ENCODE data around the gene ZNF618. TPM values are rescaled to one million over a fixed set of nuclear protein-coding genes. Genes with fewer than 3 reads are reported as not detected.

ZNF618 gene
- total RNA-seq, 1 experiment from 2014 or later = 22.0 TPM

DNA sequence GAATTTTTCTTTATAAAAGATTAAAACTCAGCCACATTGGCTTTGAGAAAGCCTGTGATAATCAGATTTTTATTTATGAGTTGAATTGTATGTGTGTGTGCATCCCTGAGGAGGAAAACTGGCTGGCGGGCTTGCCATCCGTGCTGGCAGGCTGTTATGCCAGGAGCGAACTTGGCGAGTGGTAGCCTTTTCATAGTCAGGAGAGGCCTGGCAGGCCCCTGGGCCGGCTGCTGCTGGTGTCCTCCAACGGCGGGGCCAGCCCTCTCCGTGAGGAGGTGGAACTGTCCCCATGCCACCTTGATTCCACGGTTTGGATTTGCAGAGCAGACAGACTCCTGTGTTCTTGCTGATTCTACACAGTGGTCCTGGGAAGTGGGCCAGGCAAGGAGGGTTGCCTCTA is 43.3 kb downstream of the ZNF618 start:
- ChIA-PET POLR2A (no interaction called here), CTCF (no interaction called here)
- Mint-ChIP-seq H3K27me3 (ENCODE audit: low read depth) (no peaks in the 10 kb centered on the region; the same call in 1 of the 2 replicates), H3K4me1 (no peaks in the 10 kb centered on the region), H3K27ac (no peak overlapping the region), H3K9me3 (peaks cover 20% of the 10 kb centered on the region), H3K4me3 (no peak overlapping the region), H3K36me3 (peaks cover 17% of the 10 kb centered on the region)
- DNase-seq (ENCODE audit: low spot score) (no peak), ATAC-seq (no peak)
- TF ChIP-seq JUN (CRISPR knock-in tag; IDR thresholded peaks at IDR 0.05) (no peak), ZNF416 (CRISPR knock-in tag; IDR thresholded peaks at IDR 0.05) (no peak), NFATC4 (CRISPR knock-in tag; IDR thresholded peaks at IDR 0.05) (no peak), ZNF396 (CRISPR knock-in tag; IDR thresholded peaks at IDR 0.05; ENCODE audit: borderline replicate concordance) (no peak), RELA (CRISPR knock-in tag; IDR thresholded peaks at IDR 0.05; ENCODE audit: borderline replicate concordance) (no peak)
- TF ChIP-seq, protein P1, sequence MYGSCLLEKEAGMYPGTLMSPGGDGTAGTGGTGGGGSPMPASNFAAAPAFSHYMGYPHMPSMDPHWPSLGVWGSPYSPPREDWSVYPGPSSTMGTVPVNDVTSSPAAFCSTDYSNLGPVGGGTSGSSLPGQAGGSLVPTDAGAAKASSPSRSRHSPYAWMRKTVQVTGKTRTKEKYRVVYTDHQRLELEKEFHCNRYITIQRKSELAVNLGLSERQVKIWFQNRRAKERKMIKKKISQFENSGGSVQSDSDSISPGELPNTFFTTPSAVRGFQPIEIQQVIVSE (CRISPR knock-in tag; IDR thresholded peaks at IDR 0.05; ENCODE audit: borderline replicate concordance) = no peak
- TF ChIP-seq, protein P2, sequence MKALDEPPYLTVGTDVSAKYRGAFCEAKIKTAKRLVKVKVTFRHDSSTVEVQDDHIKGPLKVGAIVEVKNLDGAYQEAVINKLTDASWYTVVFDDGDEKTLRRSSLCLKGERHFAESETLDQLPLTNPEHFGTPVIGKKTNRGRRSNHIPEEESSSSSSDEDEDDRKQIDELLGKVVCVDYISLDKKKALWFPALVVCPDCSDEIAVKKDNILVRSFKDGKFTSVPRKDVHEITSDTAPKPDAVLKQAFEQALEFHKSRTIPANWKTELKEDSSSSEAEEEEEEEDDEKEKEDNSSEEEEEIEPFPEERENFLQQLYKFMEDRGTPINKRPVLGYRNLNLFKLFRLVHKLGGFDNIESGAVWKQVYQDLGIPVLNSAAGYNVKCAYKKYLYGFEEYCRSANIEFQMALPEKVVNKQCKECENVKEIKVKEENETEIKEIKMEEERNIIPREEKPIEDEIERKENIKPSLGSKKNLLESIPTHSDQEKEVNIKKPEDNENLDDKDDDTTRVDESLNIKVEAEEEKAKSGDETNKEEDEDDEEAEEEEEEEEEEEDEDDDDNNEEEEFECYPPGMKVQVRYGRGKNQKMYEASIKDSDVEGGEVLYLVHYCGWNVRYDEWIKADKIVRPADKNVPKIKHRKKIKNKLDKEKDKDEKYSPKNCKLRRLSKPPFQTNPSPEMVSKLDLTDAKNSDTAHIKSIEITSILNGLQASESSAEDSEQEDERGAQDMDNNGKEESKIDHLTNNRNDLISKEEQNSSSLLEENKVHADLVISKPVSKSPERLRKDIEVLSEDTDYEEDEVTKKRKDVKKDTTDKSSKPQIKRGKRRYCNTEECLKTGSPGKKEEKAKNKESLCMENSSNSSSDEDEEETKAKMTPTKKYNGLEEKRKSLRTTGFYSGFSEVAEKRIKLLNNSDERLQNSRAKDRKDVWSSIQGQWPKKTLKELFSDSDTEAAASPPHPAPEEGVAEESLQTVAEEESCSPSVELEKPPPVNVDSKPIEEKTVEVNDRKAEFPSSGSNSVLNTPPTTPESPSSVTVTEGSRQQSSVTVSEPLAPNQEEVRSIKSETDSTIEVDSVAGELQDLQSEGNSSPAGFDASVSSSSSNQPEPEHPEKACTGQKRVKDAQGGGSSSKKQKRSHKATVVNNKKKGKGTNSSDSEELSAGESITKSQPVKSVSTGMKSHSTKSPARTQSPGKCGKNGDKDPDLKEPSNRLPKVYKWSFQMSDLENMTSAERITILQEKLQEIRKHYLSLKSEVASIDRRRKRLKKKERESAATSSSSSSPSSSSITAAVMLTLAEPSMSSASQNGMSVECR (CRISPR knock-in tag; IDR thresholded peaks at IDR 0.05; ENCODE audit: borderline replicate concordance) = no peak
- TF ChIP-seq, protein P3, sequence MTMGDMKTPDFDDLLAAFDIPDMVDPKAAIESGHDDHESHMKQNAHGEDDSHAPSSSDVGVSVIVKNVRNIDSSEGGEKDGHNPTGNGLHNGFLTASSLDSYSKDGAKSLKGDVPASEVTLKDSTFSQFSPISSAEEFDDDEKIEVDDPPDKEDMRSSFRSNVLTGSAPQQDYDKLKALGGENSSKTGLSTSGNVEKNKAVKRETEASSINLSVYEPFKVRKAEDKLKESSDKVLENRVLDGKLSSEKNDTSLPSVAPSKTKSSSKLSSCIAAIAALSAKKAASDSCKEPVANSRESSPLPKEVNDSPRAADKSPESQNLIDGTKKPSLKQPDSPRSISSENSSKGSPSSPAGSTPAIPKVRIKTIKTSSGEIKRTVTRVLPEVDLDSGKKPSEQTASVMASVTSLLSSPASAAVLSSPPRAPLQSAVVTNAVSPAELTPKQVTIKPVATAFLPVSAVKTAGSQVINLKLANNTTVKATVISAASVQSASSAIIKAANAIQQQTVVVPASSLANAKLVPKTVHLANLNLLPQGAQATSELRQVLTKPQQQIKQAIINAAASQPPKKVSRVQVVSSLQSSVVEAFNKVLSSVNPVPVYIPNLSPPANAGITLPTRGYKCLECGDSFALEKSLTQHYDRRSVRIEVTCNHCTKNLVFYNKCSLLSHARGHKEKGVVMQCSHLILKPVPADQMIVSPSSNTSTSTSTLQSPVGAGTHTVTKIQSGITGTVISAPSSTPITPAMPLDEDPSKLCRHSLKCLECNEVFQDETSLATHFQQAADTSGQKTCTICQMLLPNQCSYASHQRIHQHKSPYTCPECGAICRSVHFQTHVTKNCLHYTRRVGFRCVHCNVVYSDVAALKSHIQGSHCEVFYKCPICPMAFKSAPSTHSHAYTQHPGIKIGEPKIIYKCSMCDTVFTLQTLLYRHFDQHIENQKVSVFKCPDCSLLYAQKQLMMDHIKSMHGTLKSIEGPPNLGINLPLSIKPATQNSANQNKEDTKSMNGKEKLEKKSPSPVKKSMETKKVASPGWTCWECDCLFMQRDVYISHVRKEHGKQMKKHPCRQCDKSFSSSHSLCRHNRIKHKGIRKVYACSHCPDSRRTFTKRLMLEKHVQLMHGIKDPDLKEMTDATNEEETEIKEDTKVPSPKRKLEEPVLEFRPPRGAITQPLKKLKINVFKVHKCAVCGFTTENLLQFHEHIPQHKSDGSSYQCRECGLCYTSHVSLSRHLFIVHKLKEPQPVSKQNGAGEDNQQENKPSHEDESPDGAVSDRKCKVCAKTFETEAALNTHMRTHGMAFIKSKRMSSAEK (CRISPR knock-in tag; IDR thresholded peaks at IDR 0.05; ENCODE audit: borderline replicate concordance) = no peak
- TF ChIP-seq, protein P4, sequence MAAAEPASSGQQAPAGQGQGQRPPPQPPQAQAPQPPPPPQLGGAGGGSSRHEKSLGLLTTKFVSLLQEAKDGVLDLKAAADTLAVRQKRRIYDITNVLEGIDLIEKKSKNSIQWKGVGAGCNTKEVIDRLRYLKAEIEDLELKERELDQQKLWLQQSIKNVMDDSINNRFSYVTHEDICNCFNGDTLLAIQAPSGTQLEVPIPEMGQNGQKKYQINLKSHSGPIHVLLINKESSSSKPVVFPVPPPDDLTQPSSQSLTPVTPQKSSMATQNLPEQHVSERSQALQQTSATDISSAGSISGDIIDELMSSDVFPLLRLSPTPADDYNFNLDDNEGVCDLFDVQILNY (CRISPR knock-in tag; IDR thresholded peaks at IDR 0.05) = no peak

DNA sequence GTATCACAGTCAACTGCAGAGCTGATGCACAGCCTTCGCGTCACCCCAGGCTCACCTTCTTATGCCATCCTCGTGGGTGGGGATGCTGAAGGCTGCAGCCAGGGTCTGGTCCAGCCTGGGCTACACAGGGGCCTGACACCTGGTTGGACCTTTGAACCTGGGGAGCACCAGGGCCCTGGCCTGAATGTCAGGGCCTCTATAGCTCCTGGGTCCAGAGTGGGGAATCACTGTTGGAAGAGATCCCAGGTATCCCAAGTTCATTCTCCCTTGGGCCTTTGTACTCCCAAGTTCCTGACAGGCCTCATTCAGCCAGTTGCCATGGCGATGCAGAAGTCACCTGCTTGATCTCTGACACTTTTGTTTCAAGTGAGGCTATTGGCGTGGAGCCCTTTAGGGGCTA is 43.8 kb downstream of the ZNF618 start:
- ATAC-seq (no peak), DNase-seq (ENCODE audit: low spot score) (no peak)
- Mint-ChIP-seq H3K36me3 (peaks cover 17% of the 10 kb centered on the region), H3K4me1 (no peaks in the 10 kb centered on the region), H3K27me3 (ENCODE audit: low read depth) (no peaks in the 10 kb centered on the region; the same call in 1 of the 2 replicates), H3K9me3 (peaks cover 20% of the 10 kb centered on the region), H3K27ac (no peak overlapping the region), H3K4me3 (no peak overlapping the region)
- POLR2A ChIA-PET = no interaction called here
- CTCF ChIA-PET = no interaction called here
- TF ChIP-seq, protein P5, sequence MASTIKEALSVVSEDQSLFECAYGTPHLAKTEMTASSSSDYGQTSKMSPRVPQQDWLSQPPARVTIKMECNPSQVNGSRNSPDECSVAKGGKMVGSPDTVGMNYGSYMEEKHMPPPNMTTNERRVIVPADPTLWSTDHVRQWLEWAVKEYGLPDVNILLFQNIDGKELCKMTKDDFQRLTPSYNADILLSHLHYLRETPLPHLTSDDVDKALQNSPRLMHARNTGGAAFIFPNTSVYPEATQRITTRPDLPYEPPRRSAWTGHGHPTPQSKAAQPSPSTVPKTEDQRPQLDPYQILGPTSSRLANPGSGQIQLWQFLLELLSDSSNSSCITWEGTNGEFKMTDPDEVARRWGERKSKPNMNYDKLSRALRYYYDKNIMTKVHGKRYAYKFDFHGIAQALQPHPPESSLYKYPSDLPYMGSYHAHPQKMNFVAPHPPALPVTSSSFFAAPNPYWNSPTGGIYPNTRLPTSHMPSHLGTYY (CRISPR knock-in tag; IDR thresholded peaks at IDR 0.05) = no peak
- TF ChIP-seq, protein P6, sequence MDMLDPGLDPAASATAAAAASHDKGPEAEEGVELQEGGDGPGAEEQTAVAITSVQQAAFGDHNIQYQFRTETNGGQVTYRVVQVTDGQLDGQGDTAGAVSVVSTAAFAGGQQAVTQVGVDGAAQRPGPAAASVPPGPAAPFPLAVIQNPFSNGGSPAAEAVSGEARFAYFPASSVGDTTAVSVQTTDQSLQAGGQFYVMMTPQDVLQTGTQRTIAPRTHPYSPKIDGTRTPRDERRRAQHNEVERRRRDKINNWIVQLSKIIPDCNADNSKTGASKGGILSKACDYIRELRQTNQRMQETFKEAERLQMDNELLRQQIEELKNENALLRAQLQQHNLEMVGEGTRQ (CRISPR knock-in tag; IDR thresholded peaks at IDR 0.05) = no peak
- TF ChIP-seq, protein P7, sequence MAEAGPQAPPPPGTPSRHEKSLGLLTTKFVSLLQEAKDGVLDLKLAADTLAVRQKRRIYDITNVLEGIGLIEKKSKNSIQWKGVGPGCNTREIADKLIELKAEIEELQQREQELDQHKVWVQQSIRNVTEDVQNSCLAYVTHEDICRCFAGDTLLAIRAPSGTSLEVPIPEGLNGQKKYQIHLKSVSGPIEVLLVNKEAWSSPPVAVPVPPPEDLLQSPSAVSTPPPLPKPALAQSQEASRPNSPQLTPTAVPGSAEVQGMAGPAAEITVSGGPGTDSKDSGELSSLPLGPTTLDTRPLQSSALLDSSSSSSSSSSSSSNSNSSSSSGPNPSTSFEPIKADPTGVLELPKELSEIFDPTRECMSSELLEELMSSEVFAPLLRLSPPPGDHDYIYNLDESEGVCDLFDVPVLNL (CRISPR knock-in tag; IDR thresholded peaks at IDR 0.05; ENCODE audit: borderline replicate concordance, low read depth) = no peak
- TF ChIP-seq, protein P8, sequence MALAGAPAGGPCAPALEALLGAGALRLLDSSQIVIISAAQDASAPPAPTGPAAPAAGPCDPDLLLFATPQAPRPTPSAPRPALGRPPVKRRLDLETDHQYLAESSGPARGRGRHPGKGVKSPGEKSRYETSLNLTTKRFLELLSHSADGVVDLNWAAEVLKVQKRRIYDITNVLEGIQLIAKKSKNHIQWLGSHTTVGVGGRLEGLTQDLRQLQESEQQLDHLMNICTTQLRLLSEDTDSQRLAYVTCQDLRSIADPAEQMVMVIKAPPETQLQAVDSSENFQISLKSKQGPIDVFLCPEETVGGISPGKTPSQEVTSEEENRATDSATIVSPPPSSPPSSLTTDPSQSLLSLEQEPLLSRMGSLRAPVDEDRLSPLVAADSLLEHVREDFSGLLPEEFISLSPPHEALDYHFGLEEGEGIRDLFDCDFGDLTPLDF (CRISPR knock-in tag; IDR thresholded peaks at IDR 0.05) = no peak
- no peak for TF ChIP-seq KAT7 (CRISPR knock-in tag; IDR thresholded peaks at IDR 0.05; ENCODE audit: borderline replicate concordance)
- TF ChIP-seq NR2C2 (CRISPR knock-in tag; IDR thresholded peaks at IDR 0.05) = no peak
- no peak for TF ChIP-seq JAZF1 (CRISPR knock-in tag; IDR thresholded peaks at IDR 0.05)
- TF ChIP-seq, protein P9, sequence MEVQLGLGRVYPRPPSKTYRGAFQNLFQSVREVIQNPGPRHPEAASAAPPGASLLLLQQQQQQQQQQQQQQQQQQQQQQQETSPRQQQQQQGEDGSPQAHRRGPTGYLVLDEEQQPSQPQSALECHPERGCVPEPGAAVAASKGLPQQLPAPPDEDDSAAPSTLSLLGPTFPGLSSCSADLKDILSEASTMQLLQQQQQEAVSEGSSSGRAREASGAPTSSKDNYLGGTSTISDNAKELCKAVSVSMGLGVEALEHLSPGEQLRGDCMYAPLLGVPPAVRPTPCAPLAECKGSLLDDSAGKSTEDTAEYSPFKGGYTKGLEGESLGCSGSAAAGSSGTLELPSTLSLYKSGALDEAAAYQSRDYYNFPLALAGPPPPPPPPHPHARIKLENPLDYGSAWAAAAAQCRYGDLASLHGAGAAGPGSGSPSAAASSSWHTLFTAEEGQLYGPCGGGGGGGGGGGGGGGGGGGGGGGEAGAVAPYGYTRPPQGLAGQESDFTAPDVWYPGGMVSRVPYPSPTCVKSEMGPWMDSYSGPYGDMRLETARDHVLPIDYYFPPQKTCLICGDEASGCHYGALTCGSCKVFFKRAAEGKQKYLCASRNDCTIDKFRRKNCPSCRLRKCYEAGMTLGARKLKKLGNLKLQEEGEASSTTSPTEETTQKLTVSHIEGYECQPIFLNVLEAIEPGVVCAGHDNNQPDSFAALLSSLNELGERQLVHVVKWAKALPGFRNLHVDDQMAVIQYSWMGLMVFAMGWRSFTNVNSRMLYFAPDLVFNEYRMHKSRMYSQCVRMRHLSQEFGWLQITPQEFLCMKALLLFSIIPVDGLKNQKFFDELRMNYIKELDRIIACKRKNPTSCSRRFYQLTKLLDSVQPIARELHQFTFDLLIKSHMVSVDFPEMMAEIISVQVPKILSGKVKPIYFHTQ (CRISPR knock-in tag; IDR thresholded peaks at IDR 0.05) = no peak
